Keratinocyte (primary cell): ENCODE measurements around the gene KPNA1. TPM values are rescaled to one million over a fixed set of nuclear protein-coding genes. Genes with fewer than 3 reads are reported as not detected.

ENCODE experiments used
- DNase-seq: peaks from one replicate; pipeline ENCODE4 v3.0.0-alpha.2; 2011; ENCODE audit warnings: low read depth, missing footprints, low spot score
- FAIRE-seq: peaks from 2 replicates; lab custom pipeline; 2011; peaks lifted over from hg19 to GRCh38; lab: Jason Lieb, UNC
- H2AFZ ChIP-seq: 2 replicates; pipeline ENCODE4 v1.6.0; 2012; ENCODE audit warnings: low read length, control low read depth, inconsistent platforms; ENCODE audit not compliant: control insufficient read depth
- H3K27ac ChIP-seq: 2 replicates; pipeline ENCODE4 v1.5.1; 2011; ENCODE audit warnings: low read length; ENCODE audit not compliant: control insufficient read depth, insufficient read depth
- H3K27me3 ChIP-seq: 3 replicates; pipeline ENCODE4 v1.6.0; 2011; ENCODE audit warnings: low read length; ENCODE audit not compliant: control insufficient read depth, insufficient read depth; ENCODE audit errors: extremely low read depth
- H3K36me3 ChIP-seq, 2 experiments: 2 replicates in 1 of 2; 3 replicates in 1 of 2; pipeline ENCODE4 v1.5.1; 2011; ENCODE audit warnings: low read length in 2 of 2, mild to moderate bottlenecking in 1 of 2; ENCODE audit not compliant: control insufficient read depth in 2 of 2, insufficient read depth in 2 of 2; ENCODE audit errors: extremely low read depth in 1 of 2
- H3K4me1 ChIP-seq: 3 replicates; pipeline ENCODE4 v1.5.1; 2011; ENCODE audit warnings: low read length; ENCODE audit not compliant: control insufficient read depth, insufficient read depth; ENCODE audit errors: extremely low read depth
- H3K4me2 ChIP-seq: 3 replicates; pipeline ENCODE4 v1.6.0; 2011; ENCODE audit warnings: low read depth, low read length; ENCODE audit not compliant: control insufficient read depth, insufficient read depth; ENCODE audit errors: extremely low read depth
- H3K4me3 ChIP-seq, 3 experiments: fragments of 200-600 bp in 1 of 3; sonication (generic) in 1 of 3; 2 replicates in 2 of 3; 3 replicates in 1 of 3; pipeline ENCODE4 v1.5.1; 2011 to 2016; ENCODE audit warnings: low read length in 3 of 3, mild to moderate bottlenecking in 3 of 3, control low read depth in 2 of 3, inconsistent platforms in 1 of 3, low read depth in 1 of 3, mixed read lengths in 1 of 3, mixed run types in 1 of 3, moderate library complexity in 1 of 3; ENCODE audit not compliant: control insufficient read depth in 2 of 3, insufficient read depth in 2 of 3; ENCODE audit errors: extremely low read depth in 1 of 3
- H3K79me2 ChIP-seq: 2 replicates; pipeline ENCODE4 v1.6.0; 2012; ENCODE audit warnings: low read length; ENCODE audit not compliant: control insufficient read depth, insufficient read depth
- H3K9ac ChIP-seq: 3 replicates; pipeline ENCODE4 v1.6.0; 2011; ENCODE audit warnings: low read length; ENCODE audit not compliant: control insufficient read depth, insufficient read depth; ENCODE audit errors: extremely low read depth
- H3K9me1 ChIP-seq: 3 replicates; pipeline ENCODE4 v1.6.0; 2011; ENCODE audit warnings: low read length; ENCODE audit not compliant: control insufficient read depth, insufficient read depth; ENCODE audit errors: extremely low read depth
- H3K9me3 ChIP-seq: 2 replicates; pipeline ENCODE4 v1.5.1; 2012; ENCODE audit warnings: low read depth, low read length; ENCODE audit not compliant: control insufficient read depth
- H4K20me1 ChIP-seq: 3 replicates; pipeline ENCODE4 v1.6.0; 2011; ENCODE audit warnings: low read length; ENCODE audit not compliant: control insufficient read depth, insufficient read depth; ENCODE audit errors: extremely low read depth
- CTCF ChIP-seq, 3 experiments: IDR thresholded peaks in 1 of 3; conservative IDR thresholded peaks in 1 of 3; optimal IDR thresholded peaks in 1 of 3; 2 replicates in 2 of 3; 3 replicates in 1 of 3; pipeline versions ENCODE3 to v1.5.1; 2011; ENCODE audit warnings: low read length in 3 of 3, mild to moderate bottlenecking in 3 of 3, moderate library complexity in 2 of 3, control low read depth in 1 of 3, inconsistent platforms in 1 of 3; ENCODE audit not compliant: insufficient read depth in 2 of 3; ENCODE audit errors: extremely low read depth in 1 of 3
- EZH2 ChIP-seq: IDR thresholded peaks from one replicate; pipeline ENCODE4 v1.6.1; 2012; ENCODE audit warnings: inconsistent platforms, mild to moderate bottlenecking, low read length, moderate library complexity
- dilution Hi-C: fragments of 300-500 bp; cut with MboI; formaldehyde crosslinking; loops from one replicate; pipeline ENCODE4 v1.7.0; 2020; ENCODE audit warnings: low sequenced_read_pairs; ENCODE audit not compliant: extremely low pct_ligation_motif_present
- polyA plus RNA-seq, 5 experiments: library from polyadenylated mRNA; depleted of rRNA in 3 of 5; stranded (reverse) in 3 of 5; stranded (forward) in 1 of 5; unstranded in 1 of 5; fragments of >200 nt; gene quantifications; 1 replicate in 1 of 5; 2 replicates in 3 of 5; 3 replicates in 1 of 5; pipeline versions ENCODE4 v1.2.1 to v1.2.3, GENCODE V29; 2011 to 2012; ENCODE audit warnings: missing spikeins in 2 of 5, low read depth in 1 of 5, low replicate concordance in 1 of 5

The KPNA1 gene
- polyA plus RNA-seq, 1 donor (not counting 4 experiments of a cell fraction or from before 2014, with no cell fraction given), result 66.7 TPM

GRCh38 chr3:122406198-122406597 lies 108.5 kb downstream of the KPNA1 start:
- no peak overlapping the region for H3K4me2 ChIP-seq
- peaks cover 7 to 9% of the 10 kb centered on the region in 2 experiments for H3K36me3 ChIP-seq
- no peak overlapping the region for H3K9ac ChIP-seq
- H3K9me1 ChIP-seq, result no peaks in the 10 kb centered on the region
- no peaks in the 10 kb centered on the region for H3K79me2 ChIP-seq
- H3K27ac ChIP-seq, result no peak overlapping the region
- no peak overlapping the region for H3K4me3 ChIP-seq
- TF ChIP-seq EZH2 (no peak), CTCF (optimal IDR thresholded peaks at IDR 0.05 in 1 of 3, IDR thresholded peaks at IDR 0.05 in 1 of 3, conservative IDR thresholded peaks at IDR 0.05 in 1 of 3; ENCODE audit: extremely low read depth in 1 of 3, insufficient read depth in 2 of 3, low read length in 3 of 3) (no peak)
- no peaks in the 10 kb centered on the region for H3K27me3 ChIP-seq
- no peaks in the 10 kb centered on the region for H3K9me3 ChIP-seq
- H3K4me1 ChIP-seq, result peaks cover 16% of the 10 kb centered on the region
- H4K20me1 ChIP-seq, result no peaks in the 10 kb centered on the region
- FAIRE-seq (no peak), DNase-seq (no peak)
- H2AFZ ChIP-seq, result no peak overlapping the region
- dilution Hi-C loops, result no loop called here

- TF ChIP-seq CTCF (optimal IDR thresholded peaks at IDR 0.05 in 1 of 3, IDR thresholded peaks at IDR 0.05 in 1 of 3, conservative IDR thresholded peaks at IDR 0.05 in 1 of 3; ENCODE audit: extremely low read depth in 1 of 3, insufficient read depth in 2 of 3, low read length in 3 of 3) (no peak), EZH2 (no peak)
- FAIRE-seq (no peak), DNase-seq (no peak)
- dilution Hi-C loops, result no loop called here
- Histone ChIP-seq H3K9ac (no peak overlapping the region), H3K4me2 (no peak overlapping the region), H3K79me2 (no peaks in the 10 kb centered on the region), H3K9me1 (no peaks in the 10 kb centered on the region), H3K27ac (no peak overlapping the region), H3K4me3 (no peak overlapping the region), H2AFZ (no peak overlapping the region), H3K36me3 (peaks cover 7 to 9% of the 10 kb centered on the region in 2 experiments), H3K27me3 (no peaks in the 10 kb centered on the region), H4K20me1 (no peaks in the 10 kb centered on the region), H3K4me1 (peaks cover 11% of the 10 kb centered on the region), H3K9me3 (no peaks in the 10 kb centered on the region)
Measured at GRCh38 chr3:122405015-122405414, 109.7 kb downstream of the KPNA1 start.
